Stomach (tissue), 9 donors: ENCODE measurements around the gene BTLA. TPM values are rescaled to one million over a fixed set of nuclear protein-coding genes. Genes with fewer than 3 reads are reported as not detected.
"Not testable (repeated sequence)": the region's sequence is repeated elsewhere in the genome, so short reads cannot be mapped to it uniquely, and the experiment has no call there.

Source experiments
- DNase-seq, 2 donors: peaks; one replicate each; pipeline versions ENCODE4 v3.0.0 to v3.0.0-alpha.2; 2013 to 2019
- H3K27ac ChIP-seq, 5 donors: fragments of 200-600 bp in 4 of 5; sonication (generic) in 4 of 5; one replicate each; pipeline ENCODE4 v1.5.1; 2013 to 2019; ENCODE audit warnings: mild to moderate bottlenecking in 1 of 5, moderate library complexity in 1 of 5
- H3K27me3 ChIP-seq, 3 donors: fragments of 200-600 bp; sonication (generic); one replicate each; pipeline ENCODE4 v1.5.1; 2017 to 2019; ENCODE audit warnings: mixed run types in 1 of 3
- H3K36me3 ChIP-seq, 4 donors: fragments of 200-600 bp; sonication (generic); 1 replicate in 3 of 4; 2 replicates in 1 of 4; pipeline ENCODE4 v1.5.1; 2016 to 2019
- H3K4me1 ChIP-seq, 4 donors: fragments of 200-600 bp; sonication (generic); one replicate each; pipeline ENCODE4 v1.5.1; 2016 to 2019
- H3K4me3 ChIP-seq, 4 donors: fragments of 200-600 bp; sonication (generic) in 3 of 4; one replicate each; pipeline ENCODE4 v1.5.1; 2016 to 2019; ENCODE audit warnings: mild to moderate bottlenecking in 1 of 4
- H3K9me3 ChIP-seq, 4 donors: fragments of 200-600 bp; sonication (generic); one replicate each; pipeline ENCODE4 v1.5.1; 2016 to 2019
- EP300 ChIP-seq: sonication (generic); formaldehyde crosslinking; IDR thresholded peaks from one replicate; pipeline ENCODE4 v1.6.1; 2017; ENCODE audit warnings: antibody characterized with exemption
- POLR2A ChIP-seq, 4 donors: fragments of 450-650 bp; IDR thresholded peaks; one replicate each; pipeline ENCODE4 v1.6.1; 2016; ENCODE audit warnings: antibody characterized with exemption in 4 of 4, control low read depth in 2 of 4, mild to moderate bottlenecking in 1 of 4, moderate library complexity in 1 of 4
- POLR2AphosphoS5 ChIP-seq, 3 donors: sonication (generic); formaldehyde crosslinking; IDR thresholded peaks; one replicate each; pipeline ENCODE4 v1.6.1; 2016; ENCODE audit warnings: antibody characterized with exemption in 3 of 3
- WGBS, 5 donors: extraction: QIAGEN DNeasy Blood & Tissue Kit in 3 of 5; methylation state at CpG; one replicate each; pipeline versions ENCODE4 v1.1.5 to v1.1.7; 2013 to 2018; 5-methylcytosine and 5-hydroxymethylcytosine counted together
- intact Hi-C: fragments of 100-400 bp; cut with DNase I; formaldehyde crosslinking; loops from one replicate; pipeline ENCODE4 v1.15.1; 2023; ENCODE audit warnings: low total_unique reads
- polyA plus RNA-seq, 3 donors: library from polyadenylated mRNA; stranded (reverse); fragments of 200-250 nt; gene quantifications; one replicate each; pipeline ENCODE4 v1.2.3, GENCODE V29; 2013
- total RNA-seq, 5 donors: library from RNA; depleted of rRNA; stranded (reverse); fragments of >200 nt; gene quantifications; one replicate each; pipeline versions ENCODE4 v1.1.0 to v1.2.3, GENCODE V29; 2014 to 2016
- TF ChIP-seq, protein P1 (sequence below), 7 experiments: fragments of 450-650 bp in 4 of 7; fragments of 200-600 bp in 3 of 7; sonication (generic) in 3 of 7; IDR thresholded peaks; one replicate each; pipeline ENCODE4 v1.5.1; 2016 to 2019; ENCODE audit warnings: antibody characterized with exemption in 7 of 7, control low read depth in 2 of 7, mild to moderate bottlenecking in 1 of 7
- donor health status: healthy with polysubstance abuse.
- donor health status: Bipolar disorder and iron deficiency.
- donor health status: healthy.

The BTLA gene
- total and polyA plus RNA-seq, 8 donors: 1.1 to 2.4 TPM; not detected in 6

DNA sequence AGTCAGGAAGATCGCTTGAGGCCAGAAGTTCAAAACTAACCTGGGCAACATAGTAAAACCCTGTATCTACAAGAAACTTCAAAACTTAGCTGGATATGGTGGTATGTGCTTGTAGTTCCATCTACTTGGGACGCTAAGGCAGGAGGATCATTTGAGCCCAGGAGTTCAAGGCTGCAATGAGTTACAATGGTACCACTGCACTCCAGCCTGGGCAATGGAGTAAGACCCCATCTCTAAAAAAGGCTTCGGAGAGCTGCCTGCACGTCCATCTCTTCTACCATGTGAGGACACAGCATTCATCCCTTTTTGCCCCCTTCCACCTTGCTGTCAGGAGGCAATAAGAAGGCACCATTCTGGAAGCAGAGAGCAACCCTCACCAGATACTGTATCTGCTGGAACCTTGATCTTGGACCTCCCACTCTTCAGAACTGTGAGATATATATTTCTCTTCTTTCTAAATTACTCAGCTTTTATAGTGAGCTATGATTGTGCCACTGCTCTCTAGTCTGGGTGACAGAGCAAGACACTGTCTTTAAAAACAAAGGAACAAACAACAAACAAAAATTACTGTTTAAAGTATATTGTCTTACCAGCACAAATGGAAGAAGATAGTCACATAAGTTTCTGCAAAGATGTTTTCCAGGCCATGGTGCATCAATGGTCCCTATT lies 4.2 kb upstream of the BTLA start:
- Histone ChIP-seq H3K27me3 (no peaks in the 10 kb centered on the region), H3K4me3 (no peak overlapping the region), H3K4me1 (no peaks in the 10 kb centered on the region), H3K9me3 (no peaks in the 10 kb centered on the region), H3K36me3 (no peaks in the 10 kb centered on the region), H3K27ac (no peak overlapping the region)
- WGBS, 5 donors: 88 to 98% (median 91%) methylated on average over 4 of the region's 4 CpGs
- TF ChIP-seq POLR2A (IDR thresholded peaks at IDR 0.05): no peak
- TF ChIP-seq, protein P1, sequence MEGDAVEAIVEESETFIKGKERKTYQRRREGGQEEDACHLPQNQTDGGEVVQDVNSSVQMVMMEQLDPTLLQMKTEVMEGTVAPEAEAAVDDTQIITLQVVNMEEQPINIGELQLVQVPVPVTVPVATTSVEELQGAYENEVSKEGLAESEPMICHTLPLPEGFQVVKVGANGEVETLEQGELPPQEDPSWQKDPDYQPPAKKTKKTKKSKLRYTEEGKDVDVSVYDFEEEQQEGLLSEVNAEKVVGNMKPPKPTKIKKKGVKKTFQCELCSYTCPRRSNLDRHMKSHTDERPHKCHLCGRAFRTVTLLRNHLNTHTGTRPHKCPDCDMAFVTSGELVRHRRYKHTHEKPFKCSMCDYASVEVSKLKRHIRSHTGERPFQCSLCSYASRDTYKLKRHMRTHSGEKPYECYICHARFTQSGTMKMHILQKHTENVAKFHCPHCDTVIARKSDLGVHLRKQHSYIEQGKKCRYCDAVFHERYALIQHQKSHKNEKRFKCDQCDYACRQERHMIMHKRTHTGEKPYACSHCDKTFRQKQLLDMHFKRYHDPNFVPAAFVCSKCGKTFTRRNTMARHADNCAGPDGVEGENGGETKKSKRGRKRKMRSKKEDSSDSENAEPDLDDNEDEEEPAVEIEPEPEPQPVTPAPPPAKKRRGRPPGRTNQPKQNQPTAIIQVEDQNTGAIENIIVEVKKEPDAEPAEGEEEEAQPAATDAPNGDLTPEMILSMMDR (IDR thresholded peaks at IDR 0.05): no peak
- TF ChIP-seq EP300: no peak
- TF ChIP-seq POLR2AphosphoS5 (IDR thresholded peaks at IDR 0.05): no peak
- intact Hi-C loops: no loop called here
- DNase-seq: no peak

DNA sequence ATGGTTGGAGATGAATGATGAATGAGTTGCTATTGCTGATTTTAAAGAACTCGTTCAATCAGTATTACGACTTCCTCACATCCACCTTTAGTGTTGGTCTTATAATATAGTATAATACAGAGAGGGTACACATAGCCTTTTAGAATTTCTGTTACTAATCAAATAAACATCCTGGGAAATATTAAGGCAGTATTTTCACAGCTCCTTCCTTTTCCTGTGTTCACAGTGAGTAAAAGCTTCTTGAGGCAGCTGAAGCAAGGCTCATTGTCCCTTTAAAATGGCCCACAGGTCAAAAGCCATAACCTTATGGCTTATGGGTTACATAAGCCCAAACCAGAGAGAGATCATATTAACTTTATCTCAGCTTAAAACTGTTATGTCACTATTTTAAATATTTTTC lies 1.3 kb upstream of the BTLA start:
- whole genome bisulfite sequencing, 5 donors: 69 to 92% (median 87%) methylated on average over 2 of the region's 2 CpGs
- intact Hi-C loops: no loop called here

DNA sequence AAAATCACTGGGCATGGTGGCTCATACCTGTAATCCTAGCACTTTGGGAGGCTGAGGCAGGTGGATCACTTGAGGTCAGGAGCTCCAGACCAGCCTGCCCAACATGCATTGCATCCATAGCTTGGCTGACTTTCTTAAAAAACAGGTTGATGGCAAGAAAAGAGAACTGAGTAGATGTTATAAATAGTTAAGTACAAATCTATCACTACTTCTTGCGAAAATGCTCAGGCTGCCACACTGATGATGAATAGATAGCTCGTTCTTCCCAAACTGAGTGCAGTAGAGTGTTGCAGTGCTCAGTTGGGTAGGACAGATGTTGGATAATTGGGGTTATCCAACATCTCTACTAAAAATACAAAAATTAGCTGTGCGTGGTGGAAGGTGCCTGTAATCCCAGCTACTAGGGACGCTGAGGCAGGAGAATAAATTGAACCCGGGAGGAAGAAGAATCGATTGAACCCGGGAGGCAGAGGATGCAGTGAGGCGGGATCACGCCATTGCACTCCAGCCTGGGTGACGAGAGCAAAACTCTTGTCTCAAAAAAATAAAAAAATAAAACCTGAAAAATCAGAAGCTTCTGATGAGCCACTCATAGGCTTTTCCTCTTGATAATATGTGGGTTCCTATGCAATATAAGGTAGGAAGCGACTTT lies 1.2 kb downstream of the BTLA start:
- Histone ChIP-seq H3K4me3 (no peak overlapping the region), H3K4me1 (no peaks in the 10 kb centered on the region), H3K27me3 (no peaks in the 10 kb centered on the region), H3K36me3 (no peaks in the 10 kb centered on the region), H3K9me3 (no peaks in the 10 kb centered on the region), H3K27ac (no peak overlapping the region)
- TF ChIP-seq, protein P1 (IDR thresholded peaks at IDR 0.05): no peak
- TF ChIP-seq POLR2A (IDR thresholded peaks at IDR 0.05) (no peak), POLR2AphosphoS5 (IDR thresholded peaks at IDR 0.05) (no peak)
- WGBS, 5 donors: 87 to 91% (median 88%) methylated on average over 11 of the region's 11 CpGs
- intact Hi-C loops: no loop called here
- DNase-seq: no peak

More for the DNA sequence above, 1.3 kb upstream of the BTLA start:
- no peak overlapping the region for H3K27ac ChIP-seq
- H3K4me3 ChIP-seq: no peak overlapping the region
- DNase-seq: no peak
- no peaks in the 10 kb centered on the region for H3K27me3 ChIP-seq
- TF ChIP-seq POLR2A (IDR thresholded peaks at IDR 0.05): no peak
- TF ChIP-seq, protein P1 (IDR thresholded peaks at IDR 0.05): no peak
- TF ChIP-seq EP300: no peak
- TF ChIP-seq POLR2AphosphoS5 (IDR thresholded peaks at IDR 0.05): no peak
- no peaks in the 10 kb centered on the region for H3K36me3 ChIP-seq
- no peaks in the 10 kb centered on the region for H3K9me3 ChIP-seq
- no peaks in the 10 kb centered on the region for H3K4me1 ChIP-seq

DNA sequence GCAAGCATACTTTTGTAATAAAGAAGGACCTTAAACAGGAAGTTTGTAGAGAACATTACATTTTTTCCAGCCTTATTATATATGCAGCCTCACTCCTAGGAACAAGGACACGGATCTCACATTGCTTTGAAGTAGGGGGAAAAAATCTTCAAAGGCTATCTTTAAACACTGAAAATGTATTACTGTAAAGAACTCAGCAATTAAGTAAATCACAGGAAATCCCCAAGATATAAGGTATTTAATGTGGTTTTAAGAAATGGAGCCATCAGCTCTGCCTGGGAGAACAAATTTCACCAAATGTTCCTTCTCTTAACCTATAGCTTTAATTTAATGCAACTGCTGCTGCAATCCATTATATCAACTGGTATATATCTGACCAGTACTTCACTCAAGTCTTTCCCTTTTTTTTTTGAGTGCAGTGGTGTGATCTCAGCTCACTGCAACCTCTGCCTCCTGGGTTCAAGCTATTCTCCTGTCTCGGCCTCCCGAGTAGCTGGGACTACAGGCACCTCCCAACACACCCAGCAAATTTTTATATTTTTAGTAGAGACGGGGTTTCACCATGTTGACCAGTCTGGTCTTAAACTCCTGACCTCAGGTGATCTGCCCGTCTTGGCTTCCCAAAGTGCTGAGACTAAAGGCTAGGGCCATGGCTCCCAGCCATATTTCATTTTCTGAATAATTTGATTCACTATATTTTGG lies 2.8 kb downstream of the BTLA start:
- TF ChIP-seq, protein P1 (IDR thresholded peaks at IDR 0.05): no peak
- TF ChIP-seq EP300 (no peak), POLR2A (IDR thresholded peaks at IDR 0.05) (no peak), POLR2AphosphoS5 (IDR thresholded peaks at IDR 0.05) (no peak)
- Histone ChIP-seq H3K27ac (no peak overlapping the region), H3K9me3 (no peaks in the 10 kb centered on the region), H3K27me3 (no peaks in the 10 kb centered on the region), H3K4me1 (no peaks in the 10 kb centered on the region), H3K36me3 (no peaks in the 10 kb centered on the region), H3K4me3 (no peak overlapping the region)
- intact Hi-C loops: no loop called here
- 77 to 88% (median 81%) methylated on average over 5 of the region's 5 CpGs for WGBS, 5 donors
- no peak for DNase-seq

DNA sequence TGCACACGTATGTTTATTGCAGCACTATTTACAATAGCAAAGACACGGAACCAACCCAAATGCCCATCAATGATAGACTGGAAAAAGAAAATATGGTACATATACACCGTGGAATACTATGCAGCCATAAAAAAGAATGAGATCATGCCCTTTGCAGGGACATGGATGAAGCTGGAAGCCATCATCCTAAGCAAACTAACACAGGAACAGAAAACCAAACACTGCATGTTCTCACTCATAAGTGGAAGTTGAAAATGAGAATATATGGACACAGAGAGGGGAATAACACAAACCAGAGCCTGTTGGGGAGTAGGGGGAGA lies 4.9 kb downstream of the BTLA start:
- intact Hi-C loops, H3K36me3 ChIP-seq, H3K4me3 ChIP-seq, DNase-seq, H3K27ac ChIP-seq, H3K27me3 ChIP-seq, H3K9me3 ChIP-seq, H3K4me1 ChIP-seq: not testable (repeated sequence)
- WGBS, 5 donors: 83 to 97% (median 92%) methylated on average over 3 of the region's 3 CpGs
